ENCODE measurements around the gene GALR3.

The GALR3 gene

GRCh38 chr22:37801946-37802309 lies 21.3 kb upstream of the GALR3 start:
- peak in 28 of 42 donors; percentile 27 to 75 (median 51) for DNase-seq
- intact Hi-C loops (cut with DNase I) = loop anchor here (10.0 kb wide), 1 partner anchor 137 kb away; no protein-coding TSS in a partner anchor

DNA sequence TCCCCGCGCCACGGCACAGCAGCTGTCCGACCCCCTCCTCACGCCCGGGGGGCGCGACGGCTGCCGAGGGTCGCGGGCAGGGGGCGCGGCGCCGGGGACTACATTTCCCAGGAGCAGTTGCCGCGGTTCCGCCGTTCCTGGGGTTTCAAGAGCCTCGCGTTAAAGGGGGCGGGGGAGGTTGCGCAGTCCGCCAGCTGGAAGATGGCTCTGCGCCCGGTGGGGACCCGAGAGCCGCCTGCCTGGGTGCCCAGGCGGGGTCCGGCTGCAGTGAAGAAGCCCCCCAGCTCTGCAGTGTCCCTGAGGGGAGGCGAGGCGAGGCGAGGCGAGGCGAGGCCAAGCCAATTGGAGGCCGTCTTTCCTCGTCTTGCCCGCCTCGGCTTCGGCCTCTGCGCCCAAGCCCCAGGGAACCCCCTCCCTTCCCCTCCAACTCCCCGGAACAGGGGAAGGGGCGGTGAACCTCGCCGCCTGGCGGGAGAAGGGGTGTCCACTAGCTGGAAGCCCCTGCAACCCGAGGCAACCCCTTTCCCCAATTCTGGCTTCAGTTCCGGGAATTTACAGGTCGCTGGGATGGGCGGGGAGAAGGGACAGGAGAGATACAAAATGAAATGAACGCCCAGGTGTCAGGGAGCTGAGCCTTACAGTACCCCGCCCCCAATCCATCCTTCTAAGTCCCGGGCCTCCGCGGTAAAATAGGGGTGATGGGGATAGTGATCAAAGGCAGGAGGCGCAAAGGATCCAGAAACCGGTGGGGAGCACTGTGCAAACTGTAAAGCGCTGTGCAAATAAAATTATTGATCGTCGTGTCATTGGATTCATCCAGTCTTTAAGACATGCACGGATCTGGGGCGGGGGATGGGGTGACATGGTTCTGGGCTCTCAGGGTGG lies 20.6 kb upstream of the GALR3 start:
- peak; percentile 52 to 89 (median 76) for DNase-seq

GRCh38 chr22:37803195-37803638 lies 20.0 kb upstream of the GALR3 start:
- intact Hi-C loops (cut with DNase I) = loop anchor here (10.0 kb wide), 1 partner anchor 138 kb away; no protein-coding TSS in a partner anchor
- DNase-seq = peak in 11 of 42 donors; percentile 7 to 54 (median 26)

More for the DNA sequence above, 20.6 kb upstream of the GALR3 start:
- intact Hi-C loops (cut with DNase I) = loop anchor here (10.0 kb wide), 1 partner anchor 138 kb away; no protein-coding TSS in a partner anchor

- peak in 4 of 42 donors; percentile 11 to 46 (median 16) for DNase-seq
- intact Hi-C loops (cut with DNase I) = loop anchor here (10.0 kb wide), 1 partner anchor 139 kb away; no protein-coding TSS in a partner anchor
Observed at GRCh38 chr22:37803639-37804351, 19.4 kb upstream of the GALR3 start.

- DNase-seq = peak in 3 of 42 donors; percentile 12 to 43 (median 24)
- intact Hi-C loops (cut with DNase I) = loop anchor here (10.0 kb wide), 1 partner anchor 140 kb away; no protein-coding TSS in a partner anchor
Observed at GRCh38 chr22:37804352-37804880, 18.8 kb upstream of the GALR3 start.

DNA sequence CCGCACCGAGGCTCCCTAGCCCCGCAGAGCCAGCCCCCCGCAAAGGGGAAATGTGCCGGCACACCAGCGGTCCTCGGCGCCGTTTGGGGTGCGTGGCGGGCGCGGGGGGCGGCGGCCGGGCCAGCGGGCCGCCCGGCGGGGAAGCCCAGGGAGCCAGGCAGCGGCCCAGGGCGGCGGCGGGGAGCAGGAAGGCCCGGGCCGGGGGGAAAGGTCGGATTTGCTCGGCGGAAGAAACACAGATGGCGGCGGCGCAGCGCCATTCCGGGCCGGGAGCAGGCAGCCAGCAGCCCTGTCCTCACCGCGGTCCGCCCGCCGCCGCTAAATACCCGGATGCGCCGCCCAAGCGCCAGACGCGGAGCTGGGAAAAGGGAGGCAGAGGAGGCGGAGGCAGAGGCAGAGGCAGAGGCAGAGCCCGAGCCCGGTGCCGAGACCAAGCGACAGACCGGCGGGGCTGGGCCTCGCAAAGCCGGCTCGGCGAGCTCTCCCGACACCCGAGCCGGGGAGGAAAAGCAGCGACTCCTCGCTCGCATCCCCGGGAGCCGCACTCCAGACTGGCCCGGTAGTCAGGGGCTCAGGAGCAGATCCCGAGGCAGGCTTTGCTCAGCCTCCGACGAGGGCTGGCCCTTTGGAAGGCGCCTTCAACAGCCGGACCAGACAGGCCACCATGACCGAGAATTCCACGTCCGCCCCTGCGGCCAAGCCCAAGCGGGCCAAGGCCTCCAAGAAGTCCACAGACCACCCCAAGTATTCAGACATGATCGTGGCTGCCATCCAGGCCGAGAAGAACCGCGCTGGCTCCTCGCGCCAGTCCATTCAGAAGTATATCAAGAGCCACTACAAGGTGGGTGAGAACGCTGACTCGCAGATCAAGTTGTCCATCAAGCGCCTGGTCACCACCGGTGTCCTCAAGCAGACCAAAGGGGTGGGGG lies 18.0 kb upstream of the GALR3 start:
- intact Hi-C loops (cut with DNase I) = loop anchor here (5.0 to 10.0 kb wide), 2 partner anchors 42 to 140 kb away; partner anchors contain the start of gene EIF3L
- DNase-seq = peak; percentile 79 to 96 (median 92)

GRCh38 chr22:37805810-37806277 lies 17.3 kb upstream of the GALR3 start:
- no peak for DNase-seq
- intact Hi-C loops (cut with DNase I) = loop anchor here (5.0 to 10.0 kb wide), 2 partner anchors 41 to 141 kb away; partner anchors contain the start of gene EIF3L

DNA sequence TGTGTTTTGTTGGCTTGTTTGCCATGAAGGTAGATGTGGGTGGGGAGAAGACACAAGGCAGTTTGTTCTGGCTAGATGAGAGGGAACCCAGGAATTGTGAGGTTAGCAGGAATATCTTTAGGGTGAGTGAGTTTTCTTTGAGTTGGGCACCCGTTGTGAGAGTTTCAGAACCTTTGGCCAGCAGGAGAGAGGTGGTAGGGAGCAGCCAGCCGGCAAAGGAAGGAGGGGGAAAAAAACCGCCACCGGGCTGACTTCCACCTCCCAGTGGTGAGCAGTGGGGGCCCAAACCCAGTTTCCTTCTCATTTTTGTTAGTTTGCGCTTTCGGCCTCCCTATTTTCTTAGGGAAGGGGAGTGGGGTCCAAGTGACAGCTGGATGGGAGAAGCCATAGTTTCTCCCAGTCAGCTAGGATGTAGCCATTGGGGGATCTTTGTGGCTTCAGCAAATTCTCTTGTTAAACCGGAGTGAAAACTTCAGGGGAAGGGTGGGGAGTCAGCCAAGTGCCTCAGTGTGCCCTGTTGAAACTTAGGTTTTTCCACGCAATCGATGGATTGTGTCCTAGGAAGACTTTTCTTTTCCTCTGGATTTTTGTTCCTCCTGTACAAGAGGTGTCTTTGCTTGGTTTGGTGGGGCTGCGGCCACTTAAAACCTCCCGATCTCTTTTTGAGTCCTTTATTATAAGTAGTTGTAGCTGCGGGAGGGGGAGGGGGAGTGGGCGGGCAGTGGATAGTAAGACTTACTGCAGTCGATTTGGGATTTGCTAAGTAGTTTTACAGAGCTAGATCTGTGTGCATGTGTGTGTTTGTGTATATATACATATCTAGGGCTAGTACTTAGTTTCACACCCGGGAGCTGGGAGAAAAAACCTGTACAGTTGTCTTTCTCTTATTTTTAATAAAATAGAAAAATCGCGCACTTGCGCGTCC lies 16.5 kb upstream of the GALR3 start:
- intact Hi-C loops (cut with DNase I) = loop anchor here (5.0 to 10.0 kb wide), 2 partner anchors 41 to 142 kb away; partner anchors contain the start of gene EIF3L
- peak in 7 of 42 donors; percentile 20 to 55 (median 42) for DNase-seq

DNA sequence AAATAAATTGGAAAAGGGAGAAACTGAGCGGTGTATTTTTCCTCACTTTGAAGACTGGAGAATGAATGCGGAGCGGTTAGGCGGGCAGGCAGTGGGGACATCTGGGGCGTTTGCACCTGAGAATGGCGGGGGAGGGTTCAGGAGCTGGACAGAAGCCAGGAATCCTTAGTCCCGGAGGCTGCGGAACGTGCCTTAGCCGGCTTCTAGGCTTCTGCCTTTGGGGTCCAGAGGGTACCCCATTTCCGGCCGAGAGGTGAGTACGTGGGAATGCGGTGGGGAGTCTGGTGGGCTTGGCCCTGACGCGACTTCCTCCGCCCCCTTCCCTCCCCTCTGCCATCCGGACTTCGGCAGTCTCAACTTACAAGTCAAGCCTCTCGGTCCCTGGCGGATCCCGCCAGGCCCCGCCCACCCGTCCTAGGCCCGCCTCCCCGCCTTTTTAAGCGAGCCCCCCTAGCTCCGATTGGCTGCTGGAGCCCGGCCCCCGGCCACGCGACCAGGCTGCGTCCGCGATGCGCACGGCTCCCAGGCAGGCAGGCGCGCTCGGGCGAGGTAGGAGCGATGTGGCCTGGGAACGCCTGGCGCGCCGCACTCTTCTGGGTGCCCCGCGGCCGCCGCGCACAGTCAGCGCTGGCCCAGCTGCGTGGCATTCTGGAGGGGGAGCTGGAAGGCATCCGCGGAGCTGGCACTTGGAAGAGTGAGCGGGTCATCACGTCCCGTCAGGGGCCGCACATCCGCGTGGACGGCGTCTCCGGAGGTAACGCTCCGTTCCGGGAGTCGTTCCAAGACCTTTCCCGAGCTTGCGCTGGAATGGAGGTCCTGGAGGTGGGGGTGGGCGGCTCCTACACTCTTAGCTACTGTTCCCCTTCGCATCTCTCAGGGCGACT lies 15.5 kb upstream of the GALR3 start, which contains the start of gene GCAT:
GCAT (plus strand) TSS at position 525 of the 884 bp plus-strand sequence; CDS start at position 559, 34 bp downstream.
- intact Hi-C loops (cut with DNase I) = loop anchor here (5.0 to 10.0 kb wide), 2 partner anchors 40 to 143 kb away; partner anchors contain the start of gene EIF3L
- peak; percentile 87 to 98 (median 95) for DNase-seq

DNA sequence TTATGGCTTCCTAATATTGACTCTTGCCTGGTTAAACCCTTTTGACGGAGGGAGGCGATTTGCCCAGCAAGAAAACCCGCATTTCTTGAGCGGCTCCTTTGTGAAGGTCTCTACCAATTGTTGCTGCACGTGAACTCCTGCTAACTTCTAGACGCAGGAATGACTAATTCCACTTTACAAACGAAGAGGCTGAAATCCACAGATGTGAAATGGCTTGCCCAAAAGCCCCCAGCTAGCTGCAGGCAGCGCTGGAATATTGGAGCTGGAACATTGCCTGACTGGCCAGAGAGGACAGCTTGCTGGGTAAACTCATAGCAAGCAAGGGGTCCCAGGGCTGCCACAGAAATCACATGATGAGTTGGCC lies 14.9 kb upstream of the GALR3 start:
- no peak for DNase-seq
- intact Hi-C loops (cut with DNase I) = loop anchor here (5.0 to 10.0 kb wide), 2 partner anchors 39 to 143 kb away; partner anchors contain the start of gene EIF3L

DNA sequence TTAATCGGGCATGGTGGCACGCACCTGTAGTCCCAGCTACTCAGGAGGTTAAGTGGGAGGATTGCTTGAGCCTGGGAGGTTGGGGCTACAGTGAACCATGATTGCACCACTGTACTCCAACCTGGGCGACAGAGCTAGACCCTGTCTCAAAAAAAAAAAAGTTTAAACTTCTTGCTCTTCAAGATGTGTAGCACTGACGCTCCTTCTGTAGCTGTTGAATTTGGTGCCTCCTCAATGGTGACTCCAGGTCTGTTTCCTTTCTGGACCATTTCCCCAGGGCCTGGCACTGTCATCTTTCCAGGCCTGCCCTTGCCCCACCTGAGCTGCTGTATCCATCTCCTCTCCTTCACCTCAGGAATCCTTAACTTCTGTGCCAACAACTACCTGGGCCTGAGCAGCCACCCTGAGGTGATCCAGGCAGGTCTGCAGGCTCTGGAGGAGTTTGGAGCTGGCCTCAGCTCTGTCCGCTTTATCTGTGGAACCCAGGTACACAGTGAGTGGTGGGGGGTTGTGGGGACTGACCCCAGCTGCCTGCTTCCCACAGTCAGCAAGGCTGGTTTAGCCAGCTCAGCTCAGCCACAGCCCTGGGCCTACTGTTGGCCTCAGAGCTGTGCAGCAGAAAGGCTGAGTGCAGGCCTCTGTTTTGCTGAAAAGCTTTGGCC lies 13.4 kb upstream of the GALR3 start:
- DNase-seq = no peak
- intact Hi-C loops (cut with DNase I) = loop anchor here (5.0 to 10.0 kb wide), 3 partner anchors 37 to 155 kb away; partner anchors contain the start of gene EIF3L

DNA sequence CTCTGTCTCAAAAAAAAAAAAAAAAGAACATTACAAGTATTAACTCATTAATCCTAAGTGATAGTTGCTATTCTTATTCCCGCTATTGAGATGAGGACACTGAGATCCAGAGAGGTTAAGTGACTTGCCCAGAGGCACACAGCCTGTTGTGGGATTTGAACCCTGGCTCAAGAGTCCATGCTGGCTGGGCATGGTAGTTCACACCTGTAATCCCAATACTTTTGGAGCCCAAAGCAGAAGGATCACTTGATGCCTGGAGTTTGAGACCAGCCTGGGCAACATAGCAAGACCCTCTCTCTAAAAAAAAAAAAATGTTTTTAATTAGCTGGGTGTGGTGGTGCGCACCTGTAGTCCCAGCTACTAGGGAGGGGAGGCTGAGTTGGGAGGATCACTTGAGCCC lies 11.3 kb upstream of the GALR3 start:
- intact Hi-C loops (cut with DNase I) = loop anchor here (10.0 kb wide), 1 partner anchor 153 kb away; no protein-coding TSS in a partner anchor
- DNase-seq = no peak

DNA sequence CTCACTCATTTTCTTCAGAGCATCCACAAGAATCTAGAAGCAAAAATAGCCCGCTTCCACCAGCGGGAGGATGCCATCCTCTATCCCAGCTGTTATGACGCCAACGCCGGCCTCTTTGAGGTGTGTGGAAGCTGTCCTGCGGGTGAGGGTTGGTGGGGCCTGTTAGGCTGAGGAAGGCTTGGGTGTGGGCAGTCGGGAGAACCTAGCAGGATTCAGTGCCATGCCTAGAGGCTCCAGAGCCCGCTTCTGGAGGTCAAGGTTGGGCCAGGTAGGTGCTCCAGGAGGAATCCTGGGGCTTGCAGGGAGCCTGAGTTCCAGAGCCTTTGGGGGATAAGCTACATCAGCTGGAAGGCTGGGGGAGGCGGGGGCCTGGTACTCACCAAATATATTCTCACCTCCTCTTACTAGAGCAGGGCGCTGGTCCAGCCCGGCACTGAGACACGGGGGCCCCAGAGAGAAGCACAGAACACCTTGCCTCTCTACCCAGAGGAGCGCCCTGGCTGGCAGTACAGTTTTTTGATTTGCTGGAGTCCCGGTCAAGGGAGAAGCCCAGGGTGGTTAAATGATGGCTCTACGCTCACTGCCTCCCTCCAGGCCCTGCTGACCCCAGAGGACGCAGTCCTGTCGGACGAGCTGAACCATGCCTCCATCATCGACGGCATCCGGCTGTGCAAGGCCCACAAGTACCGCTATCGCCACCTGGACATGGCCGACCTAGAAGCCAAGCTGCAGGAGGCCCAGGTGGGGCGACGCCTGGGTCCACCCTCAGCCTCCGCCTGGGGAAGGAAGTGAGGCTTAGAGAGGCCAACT lies 10.1 kb upstream of the GALR3 start:
- intact Hi-C loops (cut with DNase I) = loop anchor here (10.0 kb wide), 1 partner anchor 152 kb away; no protein-coding TSS in a partner anchor
- DNase-seq = no peak

- intact Hi-C loops (cut with DNase I) = loop anchor here (10.0 kb wide), 1 partner anchor 149 kb away; no protein-coding TSS in a partner anchor
Observed at GRCh38 chr22:37815593-37815992, 7.6 kb upstream of the GALR3 start.

More at GRCh38 chr22:37815593-37815992, 7.6 kb upstream of the GALR3 start:
- no peak for DNase-seq
